Suppressor macrophage treated with lipopolysaccharide for 4 hours (primary cell): ENCODE results near the gene PSMD9.
A peak's percentile ranks its signal among the peaks of the same experiment; 100 is the strongest.
"Not testable (repeated sequence)": the region's sequence is repeated elsewhere in the genome, so short reads cannot be mapped to it uniquely, and the experiment has no call there.

Source experiments
- DNase-seq: peaks from one replicate; pipeline ENCODE4 v3.0.0-alpha.2; 2020

The PSMD9 gene

GRCh38 chr12:121926874-121927706, 38.5 kb downstream of the PSMD9 start:
- DNase-seq = peak; percentile 62

DNA sequence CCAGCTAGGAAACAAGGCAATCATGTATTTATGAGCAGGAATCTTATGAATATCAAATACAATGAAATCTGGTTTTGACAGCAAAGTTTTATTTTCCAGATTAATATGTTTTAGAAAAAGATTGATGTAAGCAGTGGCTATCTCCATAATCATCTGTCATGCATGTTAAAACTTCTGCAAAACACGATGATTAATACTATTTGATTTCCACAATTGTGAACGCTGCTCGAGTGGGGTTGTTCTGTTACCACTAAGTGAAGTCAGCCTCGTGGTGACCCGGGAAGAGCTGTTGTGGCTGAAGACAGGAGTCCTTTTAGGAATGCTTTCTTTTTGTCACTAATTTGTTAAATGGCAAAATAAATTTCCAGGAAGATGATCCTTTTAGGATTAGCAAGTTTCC, 39.2 kb downstream of the PSMD9 start:
- peak; percentile 65 for DNase-seq

DNA sequence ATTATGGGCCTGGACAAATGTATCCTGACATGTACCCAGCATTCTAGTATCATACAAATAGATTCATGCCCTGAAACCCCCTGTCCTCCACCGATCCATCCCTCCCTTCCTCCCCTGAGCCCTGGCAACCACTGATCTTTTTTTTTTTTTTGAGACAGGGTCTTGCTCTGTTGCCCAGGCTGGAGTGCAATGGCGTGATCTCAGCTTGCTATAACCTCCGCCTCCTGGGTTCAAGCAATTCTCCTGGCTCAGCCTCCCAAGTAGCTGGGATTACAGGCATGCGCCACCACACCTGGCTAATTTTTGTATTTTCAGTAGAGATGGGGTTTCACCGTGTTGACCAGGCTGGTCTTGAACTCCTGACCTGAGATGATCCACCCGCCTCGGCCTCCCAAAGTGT, 41.0 kb downstream of the PSMD9 start:
- not testable (repeated sequence) for DNase-seq

DNA sequence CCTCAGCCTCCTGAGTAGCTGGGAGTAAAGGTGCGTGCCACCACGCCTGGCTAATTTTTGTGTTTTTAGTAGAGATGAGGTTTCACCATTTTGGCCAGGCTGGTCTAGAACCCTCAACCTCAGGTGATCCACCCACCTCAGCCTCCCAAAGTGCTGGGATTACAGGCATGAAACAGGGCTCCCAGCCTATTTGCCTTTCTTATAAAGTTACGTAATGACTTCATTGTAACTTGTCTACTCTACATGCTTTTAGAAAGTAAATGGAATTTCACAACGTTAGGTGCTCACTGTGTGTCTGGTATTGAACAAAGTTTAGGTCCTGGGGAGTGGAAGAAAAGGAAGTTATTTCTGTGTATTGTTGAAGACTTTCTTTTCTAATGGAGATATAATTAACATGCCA, 42.3 kb downstream of the PSMD9 start:
- no peak for DNase-seq

DNA sequence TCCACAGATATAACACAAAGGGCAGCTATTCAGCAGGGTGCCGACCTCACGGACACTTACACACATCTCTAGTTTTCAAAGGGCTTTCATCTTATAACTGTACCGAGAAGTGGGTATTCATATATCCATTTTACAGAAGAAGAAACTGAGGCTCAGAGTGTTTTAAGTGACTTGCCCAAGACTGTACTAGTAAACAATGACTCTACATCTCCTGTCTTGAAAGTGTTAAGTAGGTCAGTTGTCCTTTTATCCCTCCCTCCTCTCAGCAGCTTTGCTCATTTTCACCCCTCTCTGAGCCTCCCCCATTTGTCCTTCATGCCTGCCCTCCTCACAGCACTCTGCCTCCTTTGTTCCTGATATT, 43.6 kb downstream of the PSMD9 start:
- no peak for DNase-seq

- no peak for DNase-seq
Observed at GRCh38 chr12:121932914-121933521, 44.4 kb downstream of the PSMD9 start.

DNA sequence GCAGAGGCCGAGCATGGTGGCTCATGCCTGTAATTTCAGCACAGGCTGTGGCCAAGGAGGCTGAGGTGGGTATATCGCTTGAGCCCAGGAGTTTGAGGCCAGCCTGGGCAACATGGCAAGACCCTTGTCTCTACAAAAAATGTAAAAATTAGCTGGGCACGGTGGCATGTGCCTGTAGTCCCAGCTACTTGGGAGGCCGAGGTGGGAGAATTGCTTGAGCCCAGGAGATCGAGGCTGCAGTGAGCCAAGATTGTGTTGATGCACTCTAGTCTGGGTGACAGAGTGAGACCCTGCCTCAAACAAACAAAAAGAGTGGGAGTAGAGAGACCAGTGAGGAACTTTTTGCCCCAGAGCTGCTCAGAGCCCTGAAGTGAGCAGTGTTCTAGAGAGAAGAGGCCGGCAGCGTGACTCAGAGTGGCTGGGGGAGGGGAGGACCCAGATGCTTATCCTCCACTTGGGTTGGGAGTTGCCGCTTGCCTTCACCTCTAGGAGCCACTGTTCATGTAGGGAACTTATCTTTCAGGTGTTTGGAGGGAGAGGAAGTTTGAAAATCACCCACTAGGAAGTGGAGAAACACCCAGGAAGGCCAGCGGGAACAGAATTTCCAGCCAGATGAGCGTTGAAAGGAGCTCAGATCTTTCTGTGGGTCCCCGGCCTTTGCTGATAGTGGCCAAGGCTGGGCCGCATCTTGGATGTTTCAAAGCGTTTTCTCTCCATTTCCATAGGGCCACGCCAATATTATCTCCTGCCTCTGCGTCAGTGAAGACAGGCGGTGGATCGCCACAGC, 45.1 kb downstream of the PSMD9 start:
- no peak for DNase-seq

DNA sequence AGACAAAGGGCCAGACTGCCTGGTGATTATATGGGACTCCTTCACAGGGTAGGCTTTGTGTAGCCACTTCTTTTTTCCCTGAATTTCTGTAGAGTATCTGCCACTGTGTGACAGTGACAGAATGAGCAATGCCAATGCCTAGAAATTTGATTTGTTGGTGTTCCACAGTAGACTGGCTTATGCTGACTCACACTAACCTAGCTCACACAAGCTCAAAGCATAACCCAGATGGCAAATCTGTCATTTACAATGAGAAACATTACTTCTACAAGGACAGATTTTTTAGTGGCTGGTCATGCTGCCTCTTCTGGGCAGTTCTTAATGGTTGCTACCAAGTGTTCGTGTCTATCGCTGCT, 45.7 kb downstream of the PSMD9 start:
- DNase-seq = no peak

GRCh38 chr12:121937654-121938053, 49.1 kb downstream of the PSMD9 start:
- DNase-seq = no peak

DNA sequence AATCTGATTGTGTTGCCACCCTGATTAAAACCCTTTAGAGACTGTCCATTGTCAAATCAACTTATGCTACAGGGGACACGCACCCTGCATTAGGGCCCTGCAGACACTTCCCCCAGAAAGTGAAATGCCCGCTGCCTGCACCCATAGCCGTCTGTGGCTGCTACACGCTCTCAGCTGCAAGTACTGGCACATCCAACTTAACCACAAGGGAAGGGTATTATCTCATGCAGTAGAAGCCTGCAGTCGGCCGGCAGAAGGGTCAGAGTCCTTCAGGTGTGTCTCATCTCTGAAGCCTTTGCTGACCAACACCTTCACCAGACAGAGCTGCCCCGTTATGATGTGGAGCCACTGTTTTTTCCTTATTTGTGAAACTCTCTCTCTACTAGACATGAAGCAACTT, 50.6 kb downstream of the PSMD9 start:
- no peak for DNase-seq

DNA sequence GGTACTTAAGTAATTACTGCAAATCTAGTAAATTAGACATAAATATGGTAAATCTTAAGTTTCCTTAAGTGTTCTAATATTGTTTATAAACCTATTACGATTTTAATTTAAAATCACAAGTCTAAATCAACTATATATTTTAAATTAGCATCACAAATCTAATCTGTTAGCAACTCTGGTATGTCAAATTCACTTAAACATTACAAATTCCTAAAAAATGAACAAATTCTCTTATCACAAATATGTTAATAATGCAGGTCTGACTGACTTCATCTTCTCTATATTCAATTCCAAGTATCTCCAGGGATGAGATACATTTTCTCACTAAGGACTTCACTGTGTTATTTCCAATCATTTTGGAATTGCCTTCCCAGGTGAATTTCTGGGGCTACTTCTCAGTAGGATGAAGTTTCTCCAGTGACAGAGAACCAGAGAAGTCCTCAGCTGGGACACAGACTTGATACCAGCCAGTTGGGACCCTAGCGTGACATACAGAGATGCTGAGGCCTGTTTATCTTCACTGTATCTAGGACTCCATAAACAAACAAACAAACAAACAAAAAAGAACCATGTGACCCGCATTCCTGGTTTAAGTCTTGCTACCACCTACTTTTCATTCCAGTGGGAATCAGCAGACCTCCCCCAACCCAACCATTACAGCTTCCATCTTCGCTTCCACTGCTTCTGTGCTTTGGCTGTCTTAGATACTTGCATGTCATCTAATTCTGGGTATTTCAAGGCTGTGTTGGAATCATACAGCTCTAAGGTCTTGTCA, 51.6 kb downstream of the PSMD9 start:
- no peak for DNase-seq

- no peak for DNase-seq
Observed at GRCh38 chr12:121942145-121942718, 53.6 kb downstream of the PSMD9 start.

GRCh38 chr12:121943926-121944325, 55.3 kb downstream of the PSMD9 start:
- DNase-seq = no peak

DNA sequence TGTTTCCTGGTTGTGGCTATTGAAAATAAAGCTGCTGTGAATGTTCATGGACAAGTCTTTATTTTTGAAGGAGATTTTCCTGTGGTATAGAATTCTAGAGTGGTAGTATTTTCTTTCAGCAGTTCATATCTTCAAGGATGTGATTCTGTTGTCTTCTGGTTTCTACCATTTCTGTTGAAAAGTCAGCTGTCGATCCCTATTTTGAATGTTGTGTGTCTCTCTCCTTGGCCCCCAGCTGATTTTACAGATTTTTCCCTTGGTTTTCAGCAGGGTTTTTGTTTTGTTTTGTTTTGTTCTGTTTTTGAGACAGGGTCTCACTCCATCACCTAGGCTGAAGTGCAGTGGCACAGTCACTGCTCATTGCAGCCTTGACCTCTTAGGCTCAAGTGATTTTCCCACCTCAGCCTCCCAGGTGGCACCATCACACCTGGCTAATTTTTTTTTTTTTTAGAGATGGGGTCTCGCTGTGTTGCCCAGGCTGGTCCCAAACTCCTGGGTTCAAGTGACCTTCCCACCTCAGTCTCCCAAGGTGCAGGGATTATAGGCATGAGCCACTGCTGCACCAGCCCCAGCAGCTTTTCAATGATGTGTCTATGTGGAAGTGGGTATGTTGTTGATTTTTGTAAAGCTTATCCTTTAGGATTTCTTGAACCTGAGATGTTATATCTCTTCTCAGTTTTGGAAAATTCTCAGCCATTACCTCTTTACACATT, 57.9 kb downstream of the PSMD9 start:
- DNase-seq = no peak

- no peak for DNase-seq
Observed at GRCh38 chr12:121947981-121948380, 59.4 kb downstream of the PSMD9 start.

DNA sequence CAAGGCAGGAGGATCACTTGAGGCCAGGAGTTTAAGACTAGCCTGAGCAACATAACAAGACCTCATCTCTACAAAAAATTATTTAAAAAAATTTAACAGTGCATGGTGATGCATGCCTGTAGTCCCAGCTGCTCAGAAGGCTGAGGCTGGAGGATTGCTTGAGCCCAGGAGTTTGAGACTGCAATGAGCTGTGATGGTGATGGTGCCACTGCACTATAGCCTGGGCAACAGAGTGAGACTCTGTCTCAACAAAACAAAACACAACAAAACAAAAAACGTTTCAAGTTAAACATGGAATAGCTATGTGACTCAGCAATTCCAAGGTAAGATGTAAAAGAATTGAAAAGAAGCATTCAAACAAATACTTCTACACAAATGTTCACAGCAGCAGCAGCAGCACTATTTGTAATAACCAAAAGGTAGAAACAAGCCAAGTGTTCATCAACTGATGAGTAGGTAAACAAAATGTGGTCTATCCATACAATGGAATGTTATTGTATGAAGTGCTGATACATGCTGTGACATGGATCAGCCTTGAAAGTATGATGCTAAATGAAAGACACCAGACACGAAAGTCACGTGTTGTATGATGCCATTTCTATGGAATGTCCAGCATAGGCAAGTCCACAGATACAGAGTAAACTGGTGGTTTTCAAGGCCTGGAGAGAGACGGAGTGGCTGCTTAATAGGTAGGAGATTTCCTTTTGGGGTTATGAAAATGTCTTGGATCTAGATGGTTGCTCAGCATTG, 61.2 kb downstream of the PSMD9 start:
- no peak for DNase-seq

GRCh38 chr12:121953117-121953692, 64.6 kb downstream of the PSMD9 start:
- no peak for DNase-seq

GRCh38 chr12:121953695-121954094, 65.1 kb downstream of the PSMD9 start:
- no peak for DNase-seq

DNA sequence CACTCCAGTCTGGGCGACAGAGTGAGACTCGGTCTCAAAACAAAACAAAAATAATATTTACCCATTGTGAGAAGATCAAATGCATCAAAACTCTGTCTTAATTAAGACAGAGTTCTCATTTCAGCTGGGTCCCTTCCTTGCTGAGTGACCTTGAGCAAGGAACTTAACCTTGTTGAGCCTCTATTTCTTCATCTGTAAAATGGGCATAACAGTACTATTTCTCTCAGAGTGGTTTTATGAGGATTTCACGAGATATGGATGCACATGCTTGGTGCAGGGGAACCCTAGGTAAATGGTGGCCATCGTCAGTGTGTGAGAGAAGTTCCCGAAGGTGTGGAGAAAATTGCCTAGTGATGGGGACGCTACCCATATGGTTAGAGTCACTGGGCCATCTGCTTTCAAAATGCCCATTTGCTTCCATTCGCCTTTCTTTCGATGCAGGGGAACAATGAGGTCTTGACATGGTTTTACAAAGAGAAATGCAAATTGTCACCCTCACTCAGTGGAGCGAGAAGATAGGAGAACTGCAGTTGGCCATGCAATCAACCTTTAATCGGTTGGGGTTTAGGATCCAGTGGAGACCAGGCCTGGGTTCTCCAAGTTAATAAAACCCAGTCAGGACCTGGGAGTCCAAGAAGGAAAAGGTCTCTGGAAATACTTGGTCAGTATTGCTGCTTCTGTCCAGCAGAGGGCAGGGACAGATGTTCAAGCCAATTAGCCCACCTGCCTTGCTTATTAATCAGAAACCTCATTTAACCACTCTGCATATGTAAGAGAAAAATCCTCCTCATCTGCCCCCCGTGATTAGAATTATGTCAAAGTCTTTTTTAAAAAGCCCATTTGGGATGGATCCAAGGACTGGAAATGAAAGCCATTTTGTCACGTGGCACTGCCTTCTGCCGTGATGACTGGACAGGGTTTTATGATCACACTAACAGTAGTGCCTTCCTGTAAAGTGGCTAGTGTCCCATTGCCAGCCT, 67.0 kb downstream of the PSMD9 start:
- DNase-seq = peak; percentile 31
